ENCODE results near the gene MAGOH. TPM values are rescaled to one million over a fixed set of nuclear protein-coding genes. Genes with fewer than 3 reads are reported as not detected.
A peak's percentile ranks its signal among the peaks of the same experiment; 100 is the strongest.

MAGOH gene
- total RNA-seq, 1 experiment from 2014 or later: 77.0 TPM

DNA sequence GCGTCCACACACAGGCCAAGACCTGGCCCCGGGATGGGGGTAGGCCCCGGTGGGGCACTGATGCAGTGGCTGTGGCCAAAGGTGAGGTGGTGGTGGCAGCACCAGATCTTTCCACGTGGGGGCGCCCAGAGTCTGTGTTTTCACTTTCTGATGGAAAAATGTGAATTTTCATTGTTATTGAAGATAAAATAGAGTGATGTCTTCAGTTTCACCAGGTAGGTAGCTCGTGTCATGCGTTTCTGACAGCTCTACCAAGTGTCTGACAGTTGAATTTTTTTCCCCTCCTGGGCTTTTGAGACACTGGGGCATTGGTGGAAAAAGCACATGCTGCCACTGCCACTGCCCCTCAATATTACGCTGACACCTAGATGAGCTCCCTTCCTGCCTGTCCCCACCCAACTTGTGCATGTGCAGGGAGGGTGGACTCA lies 40.0 kb upstream of the MAGOH start:
- Mint-ChIP-seq H3K27me3 (ENCODE audit: insufficient read depth, unreplicated experiment) (no peaks in the 10 kb centered on the region), H3K9me3 (ENCODE audit: unreplicated experiment) (no peaks in the 10 kb centered on the region), H3K4me1 (ENCODE audit: low read depth, unreplicated experiment) (peaks cover 8% of the 10 kb centered on the region), H3K36me3 (ENCODE audit: insufficient read depth, unreplicated experiment) (peaks cover 6% of the 10 kb centered on the region), H3K27ac (ENCODE audit: unreplicated experiment) (no peak overlapping the region), H3K4me3 (ENCODE audit: unreplicated experiment) (no peak overlapping the region)
- no TSS peak for BruUV-seq (replicated peaks)
- Histone ChIP-seq H3K9me3 (no peaks in the 10 kb centered on the region), H3K4me1 (no peaks in the 10 kb centered on the region), H3K36me3 (ENCODE audit: control insufficient read depth, insufficient read depth, low read length) (no peaks in the 10 kb centered on the region), H3K27me3 (replicated peaks; ENCODE audit: control insufficient read depth, insufficient read depth, low read length) (no peaks in the 10 kb centered on the region), H3K4me3 (ENCODE audit: low read depth, low read length) (no peak overlapping the region)
- intact Hi-C loops (cut with micrococcal nuclease; ENCODE audit: unreplicated experiment): loop anchor here (1.0 kb wide), 3 partner anchors 48 to 195 kb away; no protein-coding TSS in a partner anchor
- POLR2A ChIA-PET: no interaction called here
- CTCF ChIA-PET: interaction anchor here (0.5 to 2.5 kb wide), 4 partner anchors 112 to 1129 kb away, joined by 4 to 22 read pairs (median 4); no protein-coding TSS in a partner anchor
- TF ChIP-seq, protein P1, sequence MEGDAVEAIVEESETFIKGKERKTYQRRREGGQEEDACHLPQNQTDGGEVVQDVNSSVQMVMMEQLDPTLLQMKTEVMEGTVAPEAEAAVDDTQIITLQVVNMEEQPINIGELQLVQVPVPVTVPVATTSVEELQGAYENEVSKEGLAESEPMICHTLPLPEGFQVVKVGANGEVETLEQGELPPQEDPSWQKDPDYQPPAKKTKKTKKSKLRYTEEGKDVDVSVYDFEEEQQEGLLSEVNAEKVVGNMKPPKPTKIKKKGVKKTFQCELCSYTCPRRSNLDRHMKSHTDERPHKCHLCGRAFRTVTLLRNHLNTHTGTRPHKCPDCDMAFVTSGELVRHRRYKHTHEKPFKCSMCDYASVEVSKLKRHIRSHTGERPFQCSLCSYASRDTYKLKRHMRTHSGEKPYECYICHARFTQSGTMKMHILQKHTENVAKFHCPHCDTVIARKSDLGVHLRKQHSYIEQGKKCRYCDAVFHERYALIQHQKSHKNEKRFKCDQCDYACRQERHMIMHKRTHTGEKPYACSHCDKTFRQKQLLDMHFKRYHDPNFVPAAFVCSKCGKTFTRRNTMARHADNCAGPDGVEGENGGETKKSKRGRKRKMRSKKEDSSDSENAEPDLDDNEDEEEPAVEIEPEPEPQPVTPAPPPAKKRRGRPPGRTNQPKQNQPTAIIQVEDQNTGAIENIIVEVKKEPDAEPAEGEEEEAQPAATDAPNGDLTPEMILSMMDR (IDR thresholded peaks at IDR 0.05; ENCODE audit: insufficient read depth in 1 of 2, low read depth in 1 of 2, low read length in 1 of 2, severe bottlenecking in 1 of 2, unreplicated experiment in 1 of 2): peak; percentile 64 to 71
- peak in 1 of 2 experiments; percentile 66 for DNase-seq

DNA sequence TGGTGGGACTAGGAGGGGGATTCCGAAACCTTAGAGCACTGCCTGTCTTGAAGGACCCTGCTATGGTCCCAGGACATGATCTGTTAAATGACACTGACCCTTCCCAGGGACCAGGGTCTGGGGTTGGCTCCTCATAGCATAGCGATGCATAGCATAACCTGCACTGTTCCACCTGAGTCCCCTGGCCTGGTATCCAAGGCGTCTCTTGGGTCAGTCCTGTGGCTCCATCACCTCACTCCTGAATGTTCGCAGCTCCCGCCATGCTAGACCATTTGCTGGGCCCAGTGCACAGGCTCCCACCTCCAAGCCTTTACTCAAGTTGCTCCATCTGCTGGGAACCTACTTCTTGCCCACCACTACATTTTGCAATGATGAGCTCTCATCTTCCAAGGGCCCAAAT lies 39.0 kb upstream of the MAGOH start:
- CTCF ChIA-PET: interaction anchor here (2.5 kb wide), 1 partner anchor 116 kb away, joined by 22 read pairs; no protein-coding TSS in a partner anchor
- POLR2A ChIA-PET: no interaction called here
- H3K27ac Mint-ChIP-seq (ENCODE audit: unreplicated experiment): no peak overlapping the region
- H3K4me3 Mint-ChIP-seq (ENCODE audit: unreplicated experiment): no peak overlapping the region
- Histone ChIP-seq H3K27me3 (replicated peaks; ENCODE audit: control insufficient read depth, insufficient read depth, low read length) (no peaks in the 10 kb centered on the region), H3K36me3 (ENCODE audit: control insufficient read depth, insufficient read depth, low read length) (no peaks in the 10 kb centered on the region), H3K4me3 (ENCODE audit: low read depth, low read length) (no peak overlapping the region), H3K9me3 (no peaks in the 10 kb centered on the region), H3K4me1 (no peaks in the 10 kb centered on the region)
- TF ChIP-seq, protein P1 (IDR thresholded peaks at IDR 0.05; ENCODE audit: insufficient read depth in 1 of 2, low read depth in 1 of 2, low read length in 1 of 2, severe bottlenecking in 1 of 2, unreplicated experiment in 1 of 2): no peak
- no TSS peak for BruUV-seq (replicated peaks)
- H3K9me3 Mint-ChIP-seq (ENCODE audit: unreplicated experiment): no peaks in the 10 kb centered on the region
- intact Hi-C loops (cut with micrococcal nuclease; ENCODE audit: unreplicated experiment): no loop called here
- no peaks in the 10 kb centered on the region for H3K27me3 Mint-ChIP-seq (ENCODE audit: insufficient read depth, unreplicated experiment)
- H3K36me3 Mint-ChIP-seq (ENCODE audit: insufficient read depth, unreplicated experiment): peaks cover 6% of the 10 kb centered on the region
- peaks cover 8% of the 10 kb centered on the region for H3K4me1 Mint-ChIP-seq (ENCODE audit: low read depth, unreplicated experiment)
- DNase-seq: no peak

DNA sequence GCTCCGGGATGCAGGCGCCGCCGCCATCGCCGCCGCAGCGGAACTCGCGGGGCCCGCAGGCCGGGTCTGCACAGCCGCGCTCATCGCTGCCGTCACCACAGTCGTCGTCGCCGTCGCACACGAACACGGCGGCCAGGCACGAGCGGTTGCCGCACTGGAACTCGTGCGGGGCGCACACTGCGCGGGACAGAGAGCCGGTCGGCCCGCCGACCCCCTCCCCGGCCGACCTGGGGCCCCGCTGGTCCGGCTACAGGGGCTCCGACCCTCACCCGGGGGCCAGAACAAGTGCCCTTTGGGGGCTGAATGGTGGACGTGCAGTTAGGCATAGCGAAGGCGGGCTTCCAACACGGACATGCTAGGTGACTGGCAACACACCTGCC lies 38.6 kb upstream of the MAGOH start:
- no peaks in the 10 kb centered on the region for H3K36me3 ChIP-seq (ENCODE audit: control insufficient read depth, insufficient read depth, low read length)

More for the DNA sequence above, 38.6 kb upstream of the MAGOH start:
- no peak for DNase-seq
- ChIA-PET CTCF (interaction anchor here (1.4 to 2.5 kb wide), 2 partner anchors 116 kb away, joined by 10 to 22 read pairs; no protein-coding TSS in a partner anchor), POLR2A (no interaction called here)
- TF ChIP-seq, protein P1 (IDR thresholded peaks at IDR 0.05; ENCODE audit: insufficient read depth in 1 of 2, low read depth in 1 of 2, low read length in 1 of 2, severe bottlenecking in 1 of 2, unreplicated experiment in 1 of 2): no peak
- H3K4me3 Mint-ChIP-seq (ENCODE audit: unreplicated experiment): no peak overlapping the region
- H3K27ac Mint-ChIP-seq (ENCODE audit: unreplicated experiment): no peak overlapping the region
- H3K27me3 ChIP-seq (replicated peaks; ENCODE audit: control insufficient read depth, insufficient read depth, low read length): no peaks in the 10 kb centered on the region
- no peaks in the 10 kb centered on the region for H3K9me3 Mint-ChIP-seq (ENCODE audit: unreplicated experiment)
- H3K9me3 ChIP-seq: no peaks in the 10 kb centered on the region
- no peaks in the 10 kb centered on the region for H3K4me1 ChIP-seq
- H3K4me3 ChIP-seq (ENCODE audit: low read depth, low read length): no peak overlapping the region
- no TSS peak for BruUV-seq (replicated peaks)
- peaks cover 6% of the 10 kb centered on the region for H3K36me3 Mint-ChIP-seq (ENCODE audit: insufficient read depth, unreplicated experiment)
- intact Hi-C loops (cut with micrococcal nuclease; ENCODE audit: unreplicated experiment): no loop called here
- H3K4me1 Mint-ChIP-seq (ENCODE audit: low read depth, unreplicated experiment): peaks cover 8% of the 10 kb centered on the region
- no peaks in the 10 kb centered on the region for H3K27me3 Mint-ChIP-seq (ENCODE audit: insufficient read depth, unreplicated experiment)
